Uterus (tissue), 4 donors: ENCODE data around the gene UVSSA. TPM values are rescaled to one million over a fixed set of nuclear protein-coding genes. Genes with fewer than 3 reads are reported as not detected.
"Not testable (repeated sequence)": the region's sequence is repeated elsewhere in the genome, so short reads cannot be mapped to it uniquely, and the experiment has no call there.

Experiments
- DNase-seq, 2 donors: peaks; one replicate each; pipeline ENCODE4 v3.0.0-alpha.2; 2019 to 2020
- H3K27ac ChIP-seq, 2 donors: fragments of 200-600 bp; sonication (generic); 1 replicate in 1 of 2; 2 replicates in 1 of 2; pipeline ENCODE4 v1.5.1; 2016 to 2018
- H3K27me3 ChIP-seq, 2 donors: fragments of 200-600 bp; sonication (generic); one replicate each; pipeline ENCODE4 v1.5.1; 2018 to 2019; ENCODE audit warnings: control low read depth in 1 of 2
- H3K36me3 ChIP-seq, 2 donors: fragments of 200-600 bp; sonication (generic); one replicate each; pipeline ENCODE4 v1.5.1; 2019; ENCODE audit warnings: control low read depth in 1 of 2
- H3K4me1 ChIP-seq, 2 donors: fragments of 200-600 bp; sonication (generic); one replicate each; pipeline ENCODE4 v1.5.1; 2018 to 2019; ENCODE audit warnings: control low read depth in 1 of 2
- H3K4me3 ChIP-seq, 2 donors: fragments of 200-600 bp; sonication (generic); 1 replicate in 1 of 2; 2 replicates in 1 of 2; pipeline ENCODE4 v1.5.1; 2018 to 2019; ENCODE audit warnings: mild to moderate bottlenecking in 1 of 2
- H3K9me3 ChIP-seq, 2 donors: fragments of 200-600 bp; sonication (generic); one replicate each; pipeline ENCODE4 v1.5.1; 2019; ENCODE audit warnings: control low read depth in 1 of 2
- CTCF ChIP-seq, 4 experiments: fragments of 200-600 bp in 2 of 4; fragments of 450-650 bp in 2 of 4; sonication (generic) in 2 of 4; IDR thresholded peaks; one replicate each; pipeline ENCODE4 v1.5.1; 2016 to 2019; ENCODE audit warnings: antibody characterized with exemption in 4 of 4, mild to moderate bottlenecking in 2 of 4, moderate library complexity in 1 of 4
- POLR2A ChIP-seq, 2 donors: fragments of 450-650 bp; IDR thresholded peaks; one replicate each; pipeline ENCODE4 v1.6.1; 2016; ENCODE audit warnings: antibody characterized with exemption in 2 of 2, mild to moderate bottlenecking in 1 of 2, moderate library complexity in 1 of 2
- intact Hi-C: fragments of 100-400 bp; cut with DNase I; formaldehyde crosslinking; loops from one replicate; pipeline ENCODE4 v1.15.1; 2023; ENCODE audit warnings: low total_unique reads
- total RNA-seq, 4 donors: library from RNA; depleted of rRNA in 3 of 4; stranded (reverse); fragments of >200 nt in 3 of 4; gene quantifications; one replicate each; pipeline versions ENCODE4 v1.1.0 to v1.2.4, GENCODE V29; 2014 to 2023
- donor health status: DM: yes; HTN: yes; CAD: no.

UVSSA gene
- total RNA-seq, 4 donors from 2014 or later, result 13.1 to 37.2 (median 19.3) TPM

DNA sequence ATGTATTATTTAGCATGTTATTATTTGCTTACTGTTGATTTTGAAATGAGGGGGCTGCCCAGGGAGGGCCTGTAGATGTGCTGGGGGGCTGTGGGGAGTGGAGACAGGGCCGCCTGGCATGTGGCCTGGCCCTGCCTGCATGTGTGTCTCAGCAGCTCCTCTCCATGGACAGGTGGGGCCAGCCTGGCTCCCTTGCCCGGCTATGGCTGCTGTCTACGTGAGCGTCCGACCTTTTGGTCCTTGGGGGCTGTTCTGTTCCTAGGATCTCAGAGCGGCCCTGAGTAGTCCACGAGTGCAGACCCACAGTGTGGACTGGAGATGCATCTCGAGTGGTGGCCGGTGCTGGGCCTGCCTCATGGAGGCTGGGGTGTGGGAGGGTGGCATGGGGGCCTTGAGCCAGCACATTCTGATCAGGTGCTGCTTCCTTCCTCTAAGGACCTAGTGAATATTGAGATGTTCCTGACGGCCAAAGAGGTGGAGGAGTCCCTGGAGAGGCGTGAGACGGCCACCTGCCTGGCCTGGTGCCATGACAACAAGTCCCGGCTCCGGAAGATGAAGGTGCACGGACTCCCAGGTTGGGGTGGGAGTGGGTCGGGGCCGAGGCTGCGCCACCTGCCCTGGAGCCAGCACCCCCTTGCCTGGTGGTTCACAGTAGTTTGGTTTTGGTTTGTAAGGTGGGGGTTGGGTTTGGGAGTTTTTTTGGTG lies 24.9 kb upstream of the UVSSA start:
- Histone ChIP-seq H3K4me3 (no peak overlapping the region), H3K36me3 (no peaks in the 10 kb centered on the region), H3K27ac (no peak overlapping the region), H3K9me3 (no peaks in the 10 kb centered on the region), H3K27me3 (no peaks in the 10 kb centered on the region), H3K4me1 (no peaks in the 10 kb centered on the region)
- no peak for DNase-seq
- TF ChIP-seq CTCF (IDR thresholded peaks at IDR 0.05) (no peak), POLR2A (IDR thresholded peaks at IDR 0.05) (no peak)
- intact Hi-C loops, result no loop called here

DNA sequence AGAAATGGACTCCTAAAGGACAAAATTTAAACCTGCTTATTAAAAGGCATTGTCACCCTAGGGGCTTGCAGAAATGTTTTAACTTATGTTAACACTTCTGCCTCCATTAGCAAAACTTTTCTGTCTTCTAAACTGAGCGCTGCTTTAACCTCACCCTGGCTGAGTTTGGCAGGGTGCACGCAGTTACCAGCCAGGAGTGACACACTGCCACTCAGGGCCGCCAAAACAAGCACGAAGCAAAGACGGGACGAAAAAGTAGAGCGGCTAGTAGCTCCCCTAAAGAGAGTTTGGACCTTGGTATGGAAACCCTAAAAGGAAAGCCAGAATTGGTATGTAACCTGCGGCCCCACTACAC lies 23.8 kb upstream of the UVSSA start:
- Histone ChIP-seq H3K4me3 (no peak overlapping the region), H3K9me3 (no peaks in the 10 kb centered on the region), H3K4me1 (no peaks in the 10 kb centered on the region), H3K27me3 (no peaks in the 10 kb centered on the region), H3K36me3 (no peaks in the 10 kb centered on the region), H3K27ac (no peak overlapping the region)
- TF ChIP-seq POLR2A (IDR thresholded peaks at IDR 0.05) (no peak), CTCF (IDR thresholded peaks at IDR 0.05) (no peak)
- intact Hi-C loops, result no loop called here
- DNase-seq, result no peak

GRCh38 chr4:1323635-1324442 lies 23.2 kb upstream of the UVSSA start:
- Histone ChIP-seq H3K27ac (no peak overlapping the region), H3K36me3 (no peaks in the 10 kb centered on the region), H3K27me3 (no peaks in the 10 kb centered on the region), H3K4me3 (no peak overlapping the region), H3K4me1 (no peaks in the 10 kb centered on the region), H3K9me3 (no peaks in the 10 kb centered on the region)
- no peak for TF ChIP-seq CTCF (IDR thresholded peaks at IDR 0.05)
- TF ChIP-seq POLR2A (IDR thresholded peaks at IDR 0.05), result no peak
- no peak for DNase-seq
- intact Hi-C loops, result no loop called here

DNA sequence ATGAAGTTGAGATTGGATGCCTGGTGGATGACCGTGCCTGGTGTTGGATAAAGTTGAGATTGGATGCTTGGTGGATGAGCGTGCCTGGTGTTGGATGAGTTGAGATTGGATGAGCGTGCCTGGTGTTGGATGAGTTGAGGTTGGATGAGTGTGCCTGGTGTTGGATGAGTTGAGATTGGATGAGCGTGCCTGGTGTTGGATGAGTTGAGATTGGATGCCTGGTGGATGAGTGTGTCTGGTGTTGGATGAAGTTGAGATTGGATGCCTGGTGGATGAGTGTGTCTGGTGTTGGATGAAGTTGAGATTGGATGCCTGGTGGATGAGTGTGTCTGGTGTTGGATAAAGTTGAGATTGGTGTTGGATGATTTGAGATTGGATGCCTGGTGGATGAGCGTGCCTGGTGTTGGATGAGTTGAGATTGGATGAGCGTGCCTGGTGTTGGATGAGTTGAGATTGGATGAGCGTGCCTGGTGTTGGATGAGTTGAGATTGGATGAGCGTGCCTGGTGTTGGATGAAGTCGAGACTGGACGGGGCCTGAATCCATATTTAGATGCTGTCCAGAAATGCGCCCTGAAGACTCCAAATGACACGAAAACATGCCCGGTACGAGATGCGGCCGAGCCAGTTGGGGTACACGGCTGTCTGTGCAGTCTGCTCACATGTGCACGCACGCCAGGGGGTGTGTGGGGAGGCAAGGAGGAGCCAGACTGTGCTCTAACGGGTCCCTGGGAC lies 22.4 kb upstream of the UVSSA start:
- H3K9me3 ChIP-seq, intact Hi-C loops, H3K27me3 ChIP-seq, DNase-seq, H3K27ac ChIP-seq, H3K36me3 ChIP-seq, H3K4me3 ChIP-seq, H3K4me1 ChIP-seq: not testable (repeated sequence)

DNA sequence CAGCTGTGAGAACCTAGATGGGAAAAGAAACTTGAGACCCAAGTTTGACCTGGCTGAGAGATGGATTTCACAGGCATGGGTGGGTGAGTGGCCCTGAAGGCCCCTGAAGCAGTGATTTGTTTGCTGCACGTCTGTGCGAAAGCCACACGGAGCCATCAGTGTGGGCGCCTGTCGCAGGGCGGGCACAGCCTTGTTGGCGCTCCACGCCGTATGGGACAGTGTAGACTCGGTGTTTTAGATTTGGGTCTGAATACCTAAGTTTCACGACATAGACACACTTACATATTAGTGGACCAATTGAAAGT lies 21.9 kb upstream of the UVSSA start:
- Histone ChIP-seq H3K36me3 (no peaks in the 10 kb centered on the region), H3K27ac (no peak overlapping the region), H3K27me3 (no peaks in the 10 kb centered on the region), H3K9me3 (no peaks in the 10 kb centered on the region), H3K4me1 (no peaks in the 10 kb centered on the region), H3K4me3 (no peak overlapping the region)
- DNase-seq, result no peak
- TF ChIP-seq POLR2A (IDR thresholded peaks at IDR 0.05) (no peak), CTCF (IDR thresholded peaks at IDR 0.05) (no peak)
- intact Hi-C loops, result no loop called here
